HepG2 (cell line): ENCODE data around the gene FAAP100. TPM values are rescaled to one million over a fixed set of nuclear protein-coding genes. Genes with fewer than 3 reads are reported as not detected.

Source experiments
- ATF7-NPFF ChIP-seq: sonication (generic); formaldehyde crosslinking; IDR thresholded peaks from 2 replicates; pipeline ENCODE4 v1.8.1; 2023; ENCODE audit warnings: mild to moderate bottlenecking, low read depth, missing genetic modification reagents, moderate library complexity
- CC2D1A ChIP-seq: sonication (generic); formaldehyde crosslinking; IDR thresholded peaks from 2 replicates; pipeline ENCODE4 v1.8.1; 2023; ENCODE audit warnings: mild to moderate bottlenecking, missing genetic modification reagents
- DR1 ChIP-seq: sonication (generic); formaldehyde crosslinking; IDR thresholded peaks from 2 replicates; pipeline ENCODE4 v1.8.0; 2021; ENCODE audit warnings: mild to moderate bottlenecking, missing genetic modification reagents, inconsistent platforms
- EP300 ChIP-seq, 3 experiments: sonication (generic) in 1 of 3; formaldehyde crosslinking in 1 of 3; IDR thresholded peaks; 2 replicates each; pipeline versions ENCODE4 v1.5.1 to v1.6.1; 2011 to 2020; ENCODE audit warnings: low read depth in 2 of 3, low read length in 2 of 3, borderline replicate concordance in 1 of 3, improper control_type of control experiment in 1 of 3, mild to moderate bottlenecking in 1 of 3, missing genetic modification reagents in 1 of 3, moderate library complexity in 1 of 3
- FIP1L1 ChIP-seq: fragments of 200-400 bp; formaldehyde crosslinking; IDR thresholded peaks from 2 replicates; pipeline ENCODE4 v1.6.1; 2018; ENCODE audit warnings: low read depth, mild to moderate bottlenecking, low read length, moderate library complexity, borderline replicate concordance; ENCODE audit not compliant: insufficient read depth
- FOXK1 ChIP-seq: sonication (generic); formaldehyde crosslinking; IDR thresholded peaks from 2 replicates; pipeline ENCODE4 v1.4.0; 2020; ENCODE audit warnings: low read depth, missing genetic modification reagents, borderline replicate concordance
- TEAD2 ChIP-seq: sonication (generic); formaldehyde crosslinking; IDR thresholded peaks from 2 replicates; pipeline ENCODE4 v1.9.0; 2021; ENCODE audit warnings: missing genetic modification reagents
- TOE1 ChIP-seq: sonication (generic); formaldehyde crosslinking; IDR thresholded peaks from 2 replicates; pipeline ENCODE4 v1.4.0; 2020; ENCODE audit warnings: mild to moderate bottlenecking, missing genetic modification reagents
- TSC22D2 ChIP-seq: sonication (generic); formaldehyde crosslinking; IDR thresholded peaks from 2 replicates; pipeline ENCODE4 v1.5.1; 2020; ENCODE audit warnings: missing genetic modification reagents, mild to moderate bottlenecking, borderline replicate concordance
- ZNF10 ChIP-seq: sonication (generic); formaldehyde crosslinking; IDR thresholded peaks from 2 replicates; pipeline ENCODE4 v1.4.0; 2020; ENCODE audit warnings: mild to moderate bottlenecking, low read depth, missing genetic modification reagents, borderline replicate concordance
- ZNF44 ChIP-seq: sonication (generic); formaldehyde crosslinking; IDR thresholded peaks from 2 replicates; pipeline ENCODE4 v1.5.1; 2020; ENCODE audit warnings: mild to moderate bottlenecking, missing genetic modification reagents
- ZNF552 ChIP-seq: sonication (generic); formaldehyde crosslinking; IDR thresholded peaks from 2 replicates; pipeline ENCODE4 v1.9.0; 2022; ENCODE audit warnings: missing genetic modification reagents, mild to moderate bottlenecking, borderline replicate concordance
- ZNF788 ChIP-seq: sonication (generic); formaldehyde crosslinking; IDR thresholded peaks from 2 replicates; pipeline ENCODE4 v1.5.0; 2020; ENCODE audit warnings: mild to moderate bottlenecking, missing genetic modification reagents, borderline replicate concordance
- ZSCAN22 ChIP-seq: sonication (generic); formaldehyde crosslinking; IDR thresholded peaks from 2 replicates; pipeline ENCODE4 v1.4.0; 2020; ENCODE audit warnings: mild to moderate bottlenecking, missing genetic modification reagents
- polyA plus RNA-seq, 8 experiments: library from polyadenylated mRNA; depleted of rRNA in 3 of 8; stranded (reverse) in 7 of 8; unstranded in 1 of 8; fragments of >200 nt; fragmentation: Illumina TruSeq in 4 of 8; extraction: Trizol in 4 of 8; gene quantifications; 2 replicates each; pipeline versions ENCODE4 v1.2.1 to v1.2.3, GENCODE V29; 2011 to 2016; ENCODE audit warnings: low read depth in 4 of 8, missing spikeins in 1 of 8, mixed read lengths in 1 of 8; ENCODE audit not compliant: insufficient read depth in 1 of 8
- total RNA-seq, 5 experiments: library from RNA; depleted of rRNA; stranded (reverse); fragments of >200 nt; fragmentation: Illumina TruSeq; extraction: Trizol; gene quantifications; 2 replicates each; pipeline ENCODE4 v1.2.3, GENCODE V29; 2016; ENCODE audit warnings: low read depth in 1 of 5
- TF ChIP-seq, protein P1 (sequence below): sonication (generic); formaldehyde crosslinking; IDR thresholded peaks from 2 replicates; pipeline ENCODE4 v1.4.0; 2020; ENCODE audit warnings: missing genetic modification reagents
- TF ChIP-seq, protein P2 (sequence below): sonication (generic); formaldehyde crosslinking; IDR thresholded peaks from 2 replicates; pipeline ENCODE4 v1.5.0; 2020; ENCODE audit warnings: mild to moderate bottlenecking, missing genetic modification reagents, borderline replicate concordance
- TF ChIP-seq, protein P3 (sequence below): sonication (generic); formaldehyde crosslinking; IDR thresholded peaks from 2 replicates; pipeline ENCODE4 v1.5.0; 2020; ENCODE audit warnings: mild to moderate bottlenecking, missing genetic modification reagents, borderline replicate concordance
- TF ChIP-seq, protein P4 (sequence below): sonication (generic); formaldehyde crosslinking; IDR thresholded peaks from 2 replicates; pipeline ENCODE4 v1.8.0; 2023; ENCODE audit warnings: mild to moderate bottlenecking, missing genetic modification reagents
- TF ChIP-seq, protein P5 (sequence below): sonication (generic); formaldehyde crosslinking; IDR thresholded peaks from 2 replicates; pipeline ENCODE4 v1.5.0; 2020; ENCODE audit warnings: missing genetic modification reagents

FAAP100 gene
- total and polyA plus RNA-seq, 2 of the 13 experiments (the other 11 are each of a cell fraction or from before 2014, with no cell fraction given), result 7.6 to 20.8 TPM

DNA sequence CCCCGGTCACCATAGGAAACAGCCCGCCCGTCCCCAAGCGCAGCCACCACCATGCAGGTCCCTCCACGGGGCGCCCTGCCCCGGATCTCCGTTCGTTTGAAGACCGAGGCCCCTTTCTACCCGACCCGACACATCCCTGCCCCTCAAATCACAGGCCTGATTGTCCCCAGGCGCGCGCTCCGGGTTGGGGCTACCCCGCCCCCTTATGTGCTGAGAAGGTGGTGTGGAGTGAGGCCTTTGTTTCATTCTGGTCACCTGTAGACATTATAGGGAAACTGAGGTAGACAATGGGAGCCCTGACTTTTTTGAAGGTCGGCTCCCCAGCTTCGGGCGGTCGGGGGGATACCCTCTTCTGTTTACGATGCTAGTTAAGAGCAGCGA is 38.8 kb downstream of the FAAP100 start (continued):
- TF ChIP-seq, protein P1, sequence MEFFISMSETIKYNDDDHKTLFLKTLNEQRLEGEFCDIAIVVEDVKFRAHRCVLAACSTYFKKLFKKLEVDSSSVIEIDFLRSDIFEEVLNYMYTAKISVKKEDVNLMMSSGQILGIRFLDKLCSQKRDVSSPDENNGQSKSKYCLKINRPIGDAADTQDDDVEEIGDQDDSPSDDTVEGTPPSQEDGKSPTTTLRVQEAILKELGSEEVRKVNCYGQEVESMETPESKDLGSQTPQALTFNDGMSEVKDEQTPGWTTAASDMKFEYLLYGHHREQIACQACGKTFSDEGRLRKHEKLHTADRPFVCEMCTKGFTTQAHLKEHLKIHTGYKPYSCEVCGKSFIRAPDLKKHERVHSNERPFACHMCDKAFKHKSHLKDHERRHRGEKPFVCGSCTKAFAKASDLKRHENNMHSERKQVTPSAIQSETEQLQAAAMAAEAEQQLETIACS, result peak; percentile 27; the same call in 1 of the 2 replicates
- TF ChIP-seq, protein P2, sequence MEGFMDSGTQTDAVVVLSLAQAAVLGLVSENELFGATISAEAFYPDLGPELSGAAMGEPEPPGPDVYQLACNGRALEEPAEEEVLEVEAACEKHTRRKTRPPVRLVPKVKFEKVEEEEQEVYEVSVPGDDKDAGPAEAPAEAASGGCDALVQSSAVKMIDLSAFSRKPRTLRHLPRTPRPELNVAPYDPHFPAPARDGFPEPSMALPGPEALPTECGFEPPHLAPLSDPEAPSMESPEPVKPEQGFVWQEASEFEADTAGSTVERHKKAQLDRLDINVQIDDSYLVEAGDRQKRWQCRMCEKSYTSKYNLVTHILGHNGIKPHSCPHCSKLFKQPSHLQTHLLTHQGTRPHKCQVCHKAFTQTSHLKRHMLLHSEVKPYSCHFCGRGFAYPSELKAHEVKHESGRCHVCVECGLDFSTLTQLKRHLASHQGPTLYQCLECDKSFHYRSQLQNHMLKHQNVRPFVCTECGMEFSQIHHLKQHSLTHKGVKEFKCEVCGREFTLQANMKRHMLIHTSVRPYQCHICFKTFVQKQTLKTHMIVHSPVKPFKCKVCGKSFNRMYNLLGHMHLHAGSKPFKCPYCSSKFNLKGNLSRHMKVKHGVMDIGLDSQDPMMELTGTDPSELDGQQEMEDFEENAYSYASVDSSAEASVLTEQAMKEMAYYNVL (CRISPR knock-in tag), result no peak
- TF ChIP-seq ZSCAN22 (CRISPR knock-in tag) (no peak), EP300 (IDR thresholded peaks at IDR 0.05; ENCODE audit: low read depth in 2 of 2, low read length in 2 of 2) (no peak), EP300 (CRISPR knock-in tag; IDR thresholded peaks at IDR 0.05; ENCODE audit: borderline replicate concordance) (0 out of 2 replicates have a peak, but pooled peaks have one; percentile 42), ATF7-NPFF (CRISPR knock-in tag) (no peak), FIP1L1 (no peak), TOE1 (CRISPR knock-in tag) (no peak), CC2D1A (CRISPR knock-in tag) (peak; percentile 79; the same call in 1 of the 2 replicates), FOXK1 (CRISPR knock-in tag) (0 out of 2 replicates have a peak, but pooled peaks have one; percentile 13), ZNF552 (no peak), DR1 (CRISPR knock-in tag) (no peak), ZNF10 (CRISPR knock-in tag) (no peak), ZNF788 (CRISPR knock-in tag) (peak; percentile 62; the same call in 1 of the 2 replicates), ZNF44 (CRISPR knock-in tag) (0 out of 2 replicates have a peak, but pooled peaks have one; percentile 8), TEAD2 (CRISPR knock-in tag) (no peak), TSC22D2 (CRISPR knock-in tag) (peak; percentile 16; the same call in 1 of the 2 replicates)
- TF ChIP-seq, protein P3, sequence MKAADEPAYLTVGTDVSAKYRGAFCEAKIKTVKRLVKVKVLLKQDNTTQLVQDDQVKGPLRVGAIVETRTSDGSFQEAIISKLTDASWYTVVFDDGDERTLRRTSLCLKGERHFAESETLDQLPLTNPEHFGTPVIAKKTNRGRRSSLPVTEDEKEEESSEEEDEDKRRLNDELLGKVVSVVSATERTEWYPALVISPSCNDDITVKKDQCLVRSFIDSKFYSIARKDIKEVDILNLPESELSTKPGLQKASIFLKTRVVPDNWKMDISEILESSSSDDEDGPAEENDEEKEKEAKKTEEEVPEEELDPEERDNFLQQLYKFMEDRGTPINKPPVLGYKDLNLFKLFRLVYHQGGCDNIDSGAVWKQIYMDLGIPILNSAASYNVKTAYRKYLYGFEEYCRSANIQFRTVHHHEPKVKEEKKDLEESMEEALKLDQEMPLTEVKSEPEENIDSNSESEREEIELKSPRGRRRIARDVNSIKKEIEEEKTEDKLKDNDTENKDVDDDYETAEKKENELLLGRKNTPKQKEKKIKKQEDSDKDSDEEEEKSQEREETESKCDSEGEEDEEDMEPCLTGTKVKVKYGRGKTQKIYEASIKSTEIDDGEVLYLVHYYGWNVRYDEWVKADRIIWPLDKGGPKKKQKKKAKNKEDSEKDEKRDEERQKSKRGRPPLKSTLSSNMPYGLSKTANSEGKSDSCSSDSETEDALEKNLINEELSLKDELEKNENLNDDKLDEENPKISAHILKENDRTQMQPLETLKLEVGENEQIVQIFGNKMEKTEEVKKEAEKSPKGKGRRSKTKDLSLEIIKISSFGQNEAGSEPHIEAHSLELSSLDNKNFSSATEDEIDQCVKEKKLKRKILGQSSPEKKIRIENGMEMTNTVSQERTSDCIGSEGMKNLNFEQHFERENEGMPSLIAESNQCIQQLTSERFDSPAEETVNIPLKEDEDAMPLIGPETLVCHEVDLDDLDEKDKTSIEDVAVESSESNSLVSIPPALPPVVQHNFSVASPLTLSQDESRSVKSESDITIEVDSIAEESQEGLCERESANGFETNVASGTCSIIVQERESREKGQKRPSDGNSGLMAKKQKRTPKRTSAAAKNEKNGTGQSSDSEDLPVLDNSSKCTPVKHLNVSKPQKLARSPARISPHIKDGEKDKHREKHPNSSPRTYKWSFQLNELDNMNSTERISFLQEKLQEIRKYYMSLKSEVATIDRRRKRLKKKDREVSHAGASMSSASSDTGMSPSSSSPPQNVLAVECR (CRISPR knock-in tag), result 0 out of 2 replicates have a peak, but pooled peaks have one; percentile 69
- TF ChIP-seq, protein P4, sequence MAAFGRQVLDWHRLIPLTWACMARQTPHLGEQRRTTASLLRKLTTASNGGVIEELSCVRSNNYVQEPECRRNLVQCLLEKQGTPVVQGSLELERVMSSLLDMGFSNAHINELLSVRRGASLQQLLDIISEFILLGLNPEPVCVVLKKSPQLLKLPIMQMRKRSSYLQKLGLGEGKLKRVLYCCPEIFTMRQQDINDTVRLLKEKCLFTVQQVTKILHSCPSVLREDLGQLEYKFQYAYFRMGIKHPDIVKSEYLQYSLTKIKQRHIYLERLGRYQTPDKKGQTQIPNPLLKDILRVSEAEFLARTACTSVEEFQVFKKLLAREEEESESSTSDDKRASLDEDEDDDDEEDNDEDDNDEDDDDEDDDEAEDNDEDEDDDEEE (CRISPR knock-in tag), result no peak
- TF ChIP-seq, protein P5, sequence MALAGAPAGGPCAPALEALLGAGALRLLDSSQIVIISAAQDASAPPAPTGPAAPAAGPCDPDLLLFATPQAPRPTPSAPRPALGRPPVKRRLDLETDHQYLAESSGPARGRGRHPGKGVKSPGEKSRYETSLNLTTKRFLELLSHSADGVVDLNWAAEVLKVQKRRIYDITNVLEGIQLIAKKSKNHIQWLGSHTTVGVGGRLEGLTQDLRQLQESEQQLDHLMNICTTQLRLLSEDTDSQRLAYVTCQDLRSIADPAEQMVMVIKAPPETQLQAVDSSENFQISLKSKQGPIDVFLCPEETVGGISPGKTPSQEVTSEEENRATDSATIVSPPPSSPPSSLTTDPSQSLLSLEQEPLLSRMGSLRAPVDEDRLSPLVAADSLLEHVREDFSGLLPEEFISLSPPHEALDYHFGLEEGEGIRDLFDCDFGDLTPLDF (CRISPR knock-in tag), result no peak
